Liver (tissue), 2 donors: Measurements from ENCODE around the gene ACOT11.
"Not testable (repeated sequence)": the region's sequence is repeated elsewhere in the genome, so short reads cannot be mapped to it uniquely, and the experiment has no call there.

Source experiments
- CTCF ChIP-seq: fragments of 150-350 bp; IDR thresholded peaks from 2 replicates; pipeline ENCODE4 v1.5.1; 2017; ENCODE audit warnings: improper control_type of control experiment, low read depth, low read length; ENCODE audit not compliant: missing input control
- FOXA1 ChIP-seq: IDR thresholded peaks from 2 replicates; pipeline ENCODE4 v1.6.1; 2016; ENCODE audit warnings: antibody characterized with exemption
- MAX ChIP-seq: IDR thresholded peaks from 2 replicates; pipeline ENCODE4 v1.6.1; 2016; ENCODE audit warnings: antibody characterized with exemption
- donor health status: healthy.

GRCh38 chr1:54636461-54637446 is 88.7 kb downstream of the ACOT11 start:
- TF ChIP-seq MAX, CTCF, FOXA1: not testable (repeated sequence)
